GM19452 (cell line): ENCODE measurements around the gene TMEM208.

Source experiments
- ATAC-seq: cut with Tn5 transposase; IDR thresholded peaks from one replicate; pipeline ENCODE4 v1.9.1; 2021; ENCODE audit not compliant: unreplicated experiment

The TMEM208 gene

DNA sequence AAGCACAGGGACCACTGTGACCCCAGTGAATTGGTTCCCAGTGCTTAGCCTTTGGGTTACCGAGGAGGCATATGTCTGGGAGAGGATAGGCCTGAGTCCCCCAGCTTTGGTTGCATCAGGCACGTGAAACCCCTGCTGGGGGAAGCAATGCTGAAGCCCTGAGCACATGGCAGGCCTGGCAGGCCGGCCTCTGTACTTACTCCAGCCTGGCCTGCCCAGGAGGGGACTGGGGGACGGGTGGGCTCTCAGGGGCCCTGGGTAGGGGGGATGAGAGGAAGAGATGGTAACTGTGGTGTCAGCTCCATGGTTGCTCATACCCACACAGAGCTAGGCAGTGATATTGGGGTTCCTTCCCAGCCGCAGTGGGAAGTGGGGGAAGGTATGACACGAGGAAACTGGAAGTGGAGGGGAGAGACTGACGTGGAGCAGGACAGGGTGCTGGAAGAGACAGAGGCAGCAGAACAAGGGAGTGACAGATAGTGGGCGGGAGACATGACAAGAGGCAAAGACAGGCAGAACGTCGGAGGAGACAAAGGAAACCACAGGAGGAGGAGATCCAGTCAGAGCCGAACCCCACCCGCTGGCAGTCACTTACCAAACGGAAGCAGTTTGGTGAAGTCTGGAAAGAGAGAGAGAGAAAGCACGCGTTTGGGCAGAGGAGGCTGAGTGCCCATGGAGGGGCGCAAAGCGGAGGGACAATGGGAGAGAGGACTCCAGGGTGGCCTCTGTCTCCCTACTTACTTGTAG lies 9.1 kb downstream of the TMEM208 start:
- ATAC-seq: no peak

DNA sequence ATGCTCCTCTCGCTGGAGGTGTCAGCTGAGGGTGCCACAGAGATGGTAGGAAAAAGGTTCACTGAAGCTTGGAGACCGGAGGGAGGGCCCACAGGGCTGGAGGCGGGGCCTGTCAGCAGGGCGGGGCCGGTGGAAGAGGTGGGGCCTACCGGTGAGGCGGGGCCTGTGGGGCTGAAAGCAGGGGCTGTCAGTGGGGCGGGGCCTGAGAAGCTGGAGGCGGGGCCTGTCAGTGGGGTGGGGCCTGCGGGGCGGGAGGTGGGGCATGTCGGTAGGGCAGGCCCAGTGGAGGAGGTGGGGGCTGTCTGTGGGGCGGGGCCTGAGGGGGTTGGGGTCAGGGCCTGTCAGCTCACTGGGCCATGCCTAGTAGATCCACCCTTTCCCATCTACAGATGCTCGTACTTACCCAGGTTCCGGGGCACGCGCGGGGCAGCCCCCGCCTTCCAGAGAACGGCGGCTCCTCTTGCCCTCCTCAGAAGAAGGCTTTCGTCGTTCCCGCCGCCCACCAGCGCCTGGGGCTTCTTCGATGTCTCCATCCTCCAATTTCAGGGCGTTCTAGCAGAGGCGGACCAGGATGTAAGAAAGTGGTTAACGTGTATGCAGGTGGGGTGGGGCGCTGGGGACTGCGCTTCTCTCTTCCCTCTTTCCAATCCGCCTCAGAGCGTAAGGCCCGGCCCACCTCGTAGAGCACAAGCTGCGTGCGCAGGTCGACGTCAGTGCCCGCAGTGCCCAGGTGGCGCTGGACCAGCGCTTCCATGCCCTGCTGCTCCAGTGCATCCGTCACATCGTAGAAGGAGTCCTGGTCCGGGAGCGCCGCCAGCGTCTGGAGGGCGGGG lies 9.8 kb downstream of the TMEM208 start:
- ATAC-seq: no peak

DNA sequence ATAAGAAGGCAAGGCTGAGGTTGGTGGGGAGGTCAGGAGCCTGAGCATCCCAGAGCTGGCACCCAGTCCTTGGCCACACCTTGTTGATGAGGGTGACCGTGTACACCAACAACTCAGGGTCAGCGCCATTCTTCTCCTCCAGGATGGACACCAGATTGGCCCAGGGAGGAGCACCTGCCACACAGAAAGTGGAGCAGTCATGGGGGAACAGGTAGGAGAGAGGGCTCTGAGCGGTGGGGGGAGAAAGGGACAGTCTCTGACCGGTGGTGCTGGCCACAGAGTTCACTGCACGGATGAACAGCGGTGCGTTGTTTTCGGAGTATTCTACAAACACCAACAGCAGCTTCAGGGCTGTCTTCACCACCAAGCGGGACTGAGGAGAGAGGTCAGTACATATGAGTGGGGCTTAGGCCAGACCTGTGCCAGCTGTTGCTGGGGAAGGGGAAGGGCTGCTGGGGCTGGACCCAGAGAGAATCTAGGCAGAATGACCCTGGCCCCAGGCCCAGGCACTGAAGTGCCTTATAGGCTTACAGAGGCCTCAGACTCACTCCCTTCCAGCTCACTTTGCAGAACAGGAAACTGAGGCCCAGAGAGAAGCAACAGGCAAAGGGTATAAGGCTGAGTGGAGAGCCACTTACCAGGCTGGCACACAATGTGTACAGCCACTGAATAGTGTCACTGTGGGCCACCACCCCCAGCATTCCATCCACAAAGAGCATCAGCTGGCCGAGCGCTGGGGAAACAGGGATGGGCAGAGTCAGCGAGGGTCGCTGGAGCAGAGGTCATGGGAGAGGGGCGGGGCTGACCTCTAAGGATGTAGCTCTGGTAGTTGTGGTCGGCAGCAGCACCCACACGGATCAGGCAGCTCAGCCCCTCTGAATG lies 10.7 kb downstream of the TMEM208 start:
- no peak for ATAC-seq

DNA sequence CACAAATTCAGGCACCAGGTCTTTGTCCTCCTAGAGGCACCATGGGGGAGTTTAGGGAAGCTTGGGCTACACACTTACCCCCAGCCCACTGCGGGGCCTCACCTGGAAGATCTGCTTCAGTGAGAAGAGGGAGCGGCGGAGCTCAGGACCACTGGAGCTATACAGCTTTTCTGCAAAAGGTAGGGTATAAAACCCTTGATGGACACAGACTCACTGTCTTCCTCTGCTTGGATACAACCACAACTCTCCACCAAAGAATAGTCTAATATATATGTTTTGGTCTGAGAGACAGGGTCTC lies 11.3 kb downstream of the TMEM208 start:
- no peak for ATAC-seq

DNA sequence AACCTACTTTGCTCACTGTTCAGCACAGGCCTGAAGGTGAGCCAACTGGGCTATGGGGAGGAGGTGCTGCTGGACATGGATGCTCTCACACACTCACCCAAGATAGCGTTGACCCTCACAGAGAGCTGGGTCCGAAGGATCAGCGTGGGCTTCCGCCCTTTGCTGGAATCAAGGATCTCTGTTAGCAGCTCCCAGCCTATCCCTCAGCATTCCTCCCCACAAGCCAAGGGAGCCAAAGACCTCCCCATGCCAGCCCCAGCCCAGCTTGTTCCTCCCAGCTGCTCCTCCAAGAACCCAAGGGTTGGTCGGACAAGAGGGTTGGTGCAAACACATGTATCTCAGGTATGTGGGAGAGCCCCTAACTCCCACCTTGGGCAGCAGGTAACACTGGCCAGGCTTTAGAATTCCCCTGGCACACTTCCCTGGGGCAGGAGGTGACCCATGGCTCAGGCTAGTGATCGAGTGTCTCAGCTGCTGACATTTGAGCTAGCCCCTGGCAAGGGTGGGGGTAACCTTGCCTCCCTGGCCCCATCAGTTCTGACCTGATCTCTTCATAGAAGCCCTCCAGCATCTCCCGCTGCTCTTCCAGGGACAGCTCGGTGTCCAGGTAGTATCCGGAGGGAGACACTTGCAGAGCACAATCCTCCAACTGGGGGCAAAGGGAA lies 12.0 kb downstream of the TMEM208 start:
- no peak for ATAC-seq

DNA sequence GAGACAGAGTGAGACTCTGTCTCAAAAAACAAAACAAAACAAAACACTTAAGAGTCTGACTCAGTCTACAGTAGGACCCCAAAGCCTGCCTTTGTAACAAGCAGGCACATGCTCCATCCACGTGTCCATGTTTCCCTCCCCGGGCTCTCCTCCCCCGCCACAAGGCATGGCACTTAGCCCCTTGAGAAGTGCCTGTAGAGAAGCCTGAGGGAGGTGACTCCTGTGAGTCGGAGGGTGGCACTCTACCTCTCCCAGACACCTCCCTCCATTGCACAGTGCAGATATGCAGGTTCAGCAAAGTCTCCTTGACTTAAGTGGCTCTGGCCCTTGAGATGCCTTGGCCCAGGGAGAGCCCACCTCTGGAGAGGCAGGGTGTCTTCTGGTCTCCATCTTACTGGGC lies 13.6 kb downstream of the TMEM208 start:
- ATAC-seq: no peak

DNA sequence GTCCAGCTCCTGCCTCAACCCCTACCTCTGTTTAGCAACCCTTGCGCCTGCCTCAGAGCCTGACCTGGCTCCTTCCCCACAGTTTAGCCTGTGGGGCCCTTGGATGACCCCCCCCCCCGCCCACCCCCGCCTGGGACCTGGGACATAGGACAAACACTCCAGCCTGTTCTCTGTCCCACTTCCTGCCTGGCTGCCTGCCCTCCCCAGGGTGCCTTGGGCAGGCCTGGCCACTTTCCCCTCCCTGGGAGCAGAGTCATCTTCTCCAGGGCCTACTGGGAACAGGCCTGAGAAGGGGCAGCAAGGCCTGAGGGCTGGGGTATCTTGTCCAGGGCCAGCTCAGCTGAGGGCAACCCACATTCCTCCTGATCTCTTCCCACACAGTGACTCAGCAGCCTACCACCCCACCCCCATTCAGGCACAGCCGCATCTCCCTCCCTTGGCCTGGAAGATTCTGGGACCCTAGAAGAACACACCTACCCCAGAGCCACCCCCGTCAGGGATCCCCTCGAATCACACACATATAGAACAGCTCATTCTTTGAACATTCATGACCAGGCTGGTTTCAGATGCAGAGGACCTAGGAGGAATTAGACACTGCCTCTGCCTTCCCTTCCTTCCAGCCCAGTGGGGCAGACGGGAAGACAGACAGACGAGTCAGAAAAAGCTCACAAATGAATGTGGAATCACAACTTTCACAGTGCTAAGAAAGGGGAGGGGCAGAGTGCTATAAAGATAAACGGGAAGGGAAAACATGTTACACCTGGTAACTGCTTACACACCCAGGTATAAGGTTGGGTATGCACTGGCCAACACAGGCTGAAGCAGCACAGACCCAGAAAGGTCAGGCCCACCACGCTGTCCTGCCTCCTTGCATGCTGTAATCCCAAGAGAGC lies 14.3 kb downstream of the TMEM208 start:
- no peak for ATAC-seq

DNA sequence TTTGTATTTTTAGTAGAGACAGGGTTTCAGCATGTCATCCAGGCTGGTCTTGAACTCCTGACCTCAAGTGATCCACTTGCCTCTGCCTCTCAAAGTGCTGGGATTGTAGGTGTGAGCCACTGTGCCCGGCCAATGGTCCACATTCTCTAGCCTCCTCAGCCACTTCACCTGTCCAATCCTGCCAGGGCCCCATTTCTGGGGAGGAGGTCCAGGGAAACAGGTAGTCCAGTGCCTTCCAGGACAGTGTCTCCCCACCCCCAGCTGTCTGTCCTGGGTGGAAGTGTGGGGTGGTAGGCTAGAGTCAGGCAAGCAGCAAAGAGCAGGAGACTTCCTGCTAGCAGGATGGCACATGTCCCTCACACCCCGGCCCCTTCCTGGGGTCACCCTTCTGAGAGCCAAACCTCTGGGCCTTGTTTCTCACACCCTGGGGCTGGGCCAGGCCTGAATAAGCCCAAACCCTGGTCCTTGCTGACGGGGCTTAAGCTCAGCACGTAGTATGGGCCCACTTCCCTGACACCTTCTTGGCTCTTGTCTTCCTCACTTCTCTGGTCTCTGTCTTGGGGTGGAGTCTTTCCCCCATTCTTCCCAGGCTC lies 15.3 kb downstream of the TMEM208 start:
- no peak for ATAC-seq

DNA sequence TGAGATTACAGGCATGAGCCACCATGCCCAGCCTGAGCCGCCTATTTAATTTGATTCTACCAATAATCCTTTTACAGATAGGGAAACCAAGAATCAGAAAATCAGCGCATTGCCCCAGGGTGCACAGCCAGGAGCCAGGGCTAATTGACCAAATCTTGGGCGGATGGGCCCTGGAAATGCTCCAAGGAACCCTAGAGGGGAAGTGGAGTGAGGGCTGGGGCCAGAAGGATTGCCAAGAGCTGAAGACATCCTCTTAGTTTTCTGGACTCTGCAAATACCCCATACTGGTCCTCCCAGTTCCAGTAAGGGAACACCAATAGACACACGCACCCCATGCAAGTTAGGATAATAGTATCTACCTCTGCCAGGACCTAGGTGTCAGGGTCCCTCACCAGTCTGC lies 16.6 kb downstream of the TMEM208 start:
- no peak for ATAC-seq

DNA sequence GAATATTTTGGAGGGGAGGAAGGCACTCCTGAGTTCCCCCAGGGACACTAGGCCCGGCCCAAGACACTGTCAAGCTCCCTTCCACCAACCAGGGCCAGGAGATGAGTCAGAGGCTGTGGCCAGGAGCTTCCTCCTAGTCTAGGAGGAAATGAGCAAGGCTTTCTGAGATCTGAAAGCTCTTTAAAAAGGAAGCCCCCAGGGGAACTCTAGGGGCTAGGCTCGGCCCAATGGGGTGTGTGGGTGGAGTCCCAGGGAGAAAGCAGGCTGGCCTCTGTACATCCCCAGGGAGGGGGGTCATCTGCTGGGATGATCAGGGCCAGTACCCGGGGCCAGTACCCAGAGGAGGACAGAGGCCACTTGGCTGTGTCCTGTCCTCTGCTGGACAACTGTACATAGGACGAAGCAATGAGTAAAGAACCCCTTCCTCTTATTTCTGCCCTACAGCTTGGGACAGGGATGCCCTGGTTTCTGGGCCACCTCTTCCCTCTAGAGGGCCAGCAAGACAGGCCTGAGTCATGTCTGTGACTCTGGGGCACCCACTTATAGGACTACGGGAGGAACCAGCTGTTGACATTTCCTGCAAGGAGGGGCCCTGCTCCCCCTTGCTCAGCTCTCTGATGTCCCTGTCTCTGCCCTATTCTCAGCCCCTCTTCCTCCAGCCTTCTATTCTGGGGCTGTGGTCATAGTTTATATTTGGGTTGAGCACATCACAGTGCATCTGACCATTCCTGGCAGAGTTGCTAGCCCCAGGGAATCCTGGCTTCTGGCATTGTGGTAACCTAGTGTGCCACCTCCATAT lies 17.7 kb downstream of the TMEM208 start:
- ATAC-seq: peak; percentile 57

DNA sequence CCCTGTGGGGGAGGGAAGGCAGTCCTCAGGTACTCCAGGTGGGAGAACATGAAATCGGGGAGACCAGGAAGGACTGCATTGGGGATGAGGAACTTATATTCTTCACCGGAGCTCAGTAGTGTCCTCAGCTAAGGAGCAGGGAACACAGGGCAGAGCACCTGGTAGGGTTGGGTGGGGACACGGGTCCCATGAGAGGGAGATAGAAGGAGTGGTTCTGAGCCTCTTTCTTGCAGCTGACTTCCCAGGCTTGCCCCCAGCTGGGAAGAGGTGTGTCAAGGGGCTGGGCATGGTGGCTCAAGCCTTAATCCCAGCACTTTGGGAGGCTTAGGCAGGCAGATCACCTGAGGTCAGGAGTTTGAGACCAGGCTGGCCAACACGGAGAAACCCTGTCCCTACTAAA lies 18.3 kb downstream of the TMEM208 start:
- ATAC-seq: no peak

DNA sequence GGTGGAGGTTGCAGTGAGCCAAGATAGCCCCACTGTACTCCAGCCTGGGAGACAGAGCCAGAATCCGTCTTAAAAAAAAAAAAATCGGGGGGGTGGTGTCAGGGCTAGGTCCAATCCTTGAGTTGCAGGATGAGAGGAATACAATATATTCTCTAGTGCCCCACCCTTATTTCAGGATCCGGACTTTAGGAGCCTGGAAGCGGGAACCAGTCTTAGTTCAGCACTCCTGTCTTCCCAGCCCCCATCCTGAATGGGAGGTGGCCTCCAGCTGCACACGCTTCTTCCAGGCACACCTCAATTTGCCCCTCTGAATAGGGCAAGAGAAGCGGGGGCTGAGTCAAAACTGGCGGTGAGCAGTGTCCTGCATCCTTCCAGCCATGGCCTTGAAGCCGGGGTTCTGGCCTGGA lies 18.7 kb downstream of the TMEM208 start:
- no peak for ATAC-seq

DNA sequence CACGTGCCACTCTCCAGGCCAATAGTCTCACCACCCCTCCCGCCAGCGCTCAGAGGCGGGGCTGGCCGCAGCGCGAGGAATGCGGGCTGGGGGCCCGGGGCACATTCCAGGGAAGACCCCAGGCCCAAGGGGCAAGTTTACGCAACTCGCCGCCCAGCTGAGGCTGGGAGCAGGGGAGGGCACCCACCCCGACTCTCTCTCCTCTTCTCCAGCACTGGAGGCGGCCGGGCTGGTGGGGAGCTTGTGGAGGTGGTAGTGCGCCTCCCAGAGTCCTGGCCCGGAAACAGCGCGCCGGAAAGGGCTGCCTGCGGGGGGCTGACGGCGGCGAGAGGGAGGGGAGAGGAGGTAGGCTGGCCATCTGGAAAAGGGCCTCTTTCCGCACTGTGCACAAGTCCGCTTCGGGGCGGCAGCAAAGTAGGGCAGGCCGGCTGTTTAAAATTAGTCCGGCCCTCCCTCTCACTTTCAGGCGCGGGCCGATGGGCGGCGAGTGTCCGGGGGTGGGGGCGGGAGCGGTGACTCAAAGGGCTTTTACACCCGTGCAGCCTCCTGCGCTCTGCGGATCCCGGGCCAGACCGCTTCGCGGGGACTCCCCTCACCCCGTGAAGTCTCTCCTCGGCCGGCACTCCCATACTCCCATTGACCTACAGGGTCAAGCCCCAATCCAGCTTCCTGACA lies 19.3 kb downstream of the TMEM208 start:
- no peak for ATAC-seq

DNA sequence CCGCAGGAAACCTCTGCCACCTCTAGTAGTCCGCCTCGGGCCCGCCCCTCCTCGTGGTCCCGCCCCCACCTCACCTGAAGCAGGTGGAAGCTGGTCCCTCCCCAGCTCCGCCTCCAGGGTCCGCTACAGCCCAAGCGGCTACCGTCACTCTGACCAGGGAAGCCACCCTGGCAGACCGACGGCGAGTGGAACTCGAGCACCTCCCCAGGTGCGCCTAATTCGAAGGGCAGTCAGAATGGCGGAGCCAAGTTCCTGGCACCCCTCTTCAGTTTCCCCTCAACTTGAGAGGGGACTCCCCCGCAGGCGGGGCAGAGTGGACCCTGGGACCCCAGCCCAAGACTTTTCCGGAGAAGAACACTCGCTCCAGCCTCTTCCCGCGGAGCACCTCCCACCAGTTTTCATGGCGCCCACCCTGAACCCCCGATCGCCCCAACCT lies 19.8 kb downstream of the TMEM208 start:
- no peak for ATAC-seq

DNA sequence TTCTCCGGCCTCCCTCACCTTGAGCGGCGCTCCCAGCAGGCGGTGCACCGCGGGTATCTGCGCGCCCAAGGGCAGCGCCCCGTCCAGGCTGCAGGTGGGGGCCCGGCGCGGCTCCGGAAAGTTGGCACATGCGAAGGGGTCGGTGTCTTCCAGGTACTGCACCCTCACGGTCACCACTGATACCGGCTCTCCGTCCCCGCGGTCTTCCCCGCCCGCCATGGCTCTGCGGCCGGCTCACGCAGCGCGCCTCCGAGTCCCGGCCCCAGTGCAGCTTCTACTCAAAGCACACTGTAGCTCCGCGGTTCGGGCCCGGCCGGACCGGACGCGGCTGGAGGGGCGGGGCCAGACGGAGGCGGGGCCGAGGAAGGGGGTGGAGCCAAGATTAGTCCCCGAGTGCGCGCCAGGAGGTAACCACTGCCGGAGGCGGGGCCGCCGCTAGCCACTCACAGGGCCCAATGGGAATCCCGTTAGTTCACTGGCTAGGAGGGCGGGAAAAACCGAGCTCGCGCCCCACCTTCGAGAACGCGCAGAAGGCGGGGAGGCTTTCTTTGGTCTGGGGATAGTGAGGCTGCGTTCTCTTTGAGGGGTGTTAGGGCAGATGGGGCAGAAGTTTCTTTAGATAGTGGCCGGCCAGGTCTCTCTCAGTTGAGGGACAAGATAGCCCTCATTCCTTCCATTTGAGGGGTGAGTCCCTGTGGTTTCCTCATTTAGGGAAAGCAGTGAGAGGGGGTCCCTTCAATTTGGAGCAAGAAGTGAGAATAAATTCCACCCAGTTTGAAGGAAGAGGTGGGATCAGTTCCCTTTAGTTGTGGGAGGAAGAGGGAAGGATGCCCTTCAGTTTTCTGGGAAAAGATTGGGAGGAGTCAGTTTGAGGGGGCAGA lies 20.5 kb downstream of the TMEM208 start, which contains the start of gene FHOD1:
Gene FHOD1 (minus strand): TSS at position 290 of the 881 bp plus-strand sequence. CDS start 71 bp downstream, at position 219.
- peak; percentile 54 for ATAC-seq

DNA sequence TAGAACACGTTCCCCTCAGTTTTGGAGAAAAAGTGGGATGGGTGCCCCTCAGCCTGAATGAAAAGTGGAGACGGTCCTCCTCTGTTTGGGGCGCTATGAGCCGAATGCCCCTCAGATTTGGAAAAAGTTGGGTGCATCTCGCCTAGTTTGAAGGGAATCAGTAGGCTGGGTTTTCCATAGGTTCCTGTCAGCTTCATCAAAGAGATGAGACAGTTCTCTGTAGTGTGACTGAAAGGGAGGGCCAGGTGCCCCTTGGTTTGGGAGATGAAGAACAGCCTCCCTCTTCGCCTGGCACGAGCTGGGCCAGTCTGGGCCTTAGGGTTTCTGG lies 21.1 kb downstream of the TMEM208 start:
- ATAC-seq: no peak
